ENCODE results near the gene SNN. TPM values are rescaled to one million over a fixed set of nuclear protein-coding genes. Genes with fewer than 3 reads are reported as not detected.
A peak's percentile ranks its signal among the peaks of the same experiment; 100 is the strongest.

SNN gene
- total RNA-seq, 6 experiments from 2014 or later, result 3.5 to 7.9 (median 5.6) TPM

DNA sequence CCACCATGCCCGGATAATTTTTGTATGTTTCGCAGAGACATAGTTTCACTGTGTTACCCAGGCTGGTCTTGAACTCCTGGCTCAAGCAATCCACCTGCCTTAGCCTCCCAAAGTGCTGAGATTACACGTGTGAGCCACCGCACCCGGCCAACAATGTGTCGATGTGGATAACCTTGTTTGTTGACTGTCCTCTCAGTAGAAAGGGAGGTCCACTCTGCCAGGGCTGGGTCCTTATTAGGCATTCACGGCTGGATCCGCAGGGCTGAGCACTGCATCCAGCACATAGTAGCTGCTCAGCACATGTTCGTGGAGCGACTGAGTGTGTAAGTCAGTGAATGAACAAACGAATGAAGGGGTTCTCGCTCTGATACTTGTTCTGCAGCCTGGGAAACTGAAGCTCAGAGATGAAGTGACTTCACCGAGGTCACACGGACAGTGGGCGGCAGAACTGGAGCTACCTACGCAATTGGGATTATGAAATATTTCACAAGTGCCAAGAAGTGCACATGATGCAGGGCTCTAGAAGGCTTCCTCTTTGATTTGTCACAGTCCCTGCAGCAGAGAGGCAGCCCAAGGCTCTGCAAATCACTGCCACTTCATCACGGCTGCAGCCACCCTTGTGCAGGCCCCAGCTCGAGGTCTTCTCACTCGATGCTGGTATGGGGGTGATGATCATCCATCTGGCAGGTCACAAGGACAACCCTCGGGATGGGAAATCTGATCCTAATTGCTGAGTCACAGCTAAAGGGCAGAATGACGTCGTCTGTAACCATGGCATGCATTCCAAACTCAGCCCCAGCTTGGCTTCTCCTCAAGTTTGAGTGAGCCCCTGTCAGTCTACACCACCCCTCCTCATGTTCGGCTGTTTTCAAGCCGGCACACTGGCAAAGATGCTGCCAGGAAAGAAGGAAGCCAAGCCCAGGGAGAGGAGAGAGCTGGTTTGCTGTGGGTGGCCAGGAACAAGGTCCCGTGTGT, 28.0 kb upstream of the SNN start:
- Histone ChIP-seq H3K4me1 (peaks cover 0 to 17% (median 9%) of the 10 kb centered on the region in 4 donors), H3K9me3 (no peaks in the 10 kb centered on the region), H3K4me3 (no peak overlapping the region), H3K27ac (peak overlapping the region; percentile 92 to 97 (median 95)), H3K36me3 (no peaks in the 10 kb centered on the region), H3K27me3 (no peaks in the 10 kb centered on the region)
- peak; percentile 80 to 91 (median 82) for ATAC-seq
- intact Hi-C loops (cut with DNase I), result loop anchor here (5.0 to 10.0 kb wide), 3 partner anchors 108 to 243 kb away; no protein-coding TSS in a partner anchor
- WGBS (ENCODE audit: insufficient coverage, low coverage, low lambda C conversion rate, missing lambda C conversion rate), result 27% methylated on average over 16 of the region's 25 CpGs
- DNase-seq, result peak; percentile 78 to 91 (median 86)
- TF ChIP-seq CTCF (IDR thresholded peaks at IDR 0.05) (no peak), POLR2A (IDR thresholded peaks at IDR 0.05) (peak; percentile 77)

- peak overlapping the region; percentile 92 to 97 (median 95) for H3K27ac ChIP-seq
- H3K27me3 ChIP-seq, result no peaks in the 10 kb centered on the region
- no peaks in the 10 kb centered on the region for H3K36me3 ChIP-seq
- peak in 2 of 3 donors; percentile 61 to 64 for DNase-seq
- TF ChIP-seq POLR2A (IDR thresholded peaks at IDR 0.05), result no peak
- TF ChIP-seq CTCF (IDR thresholded peaks at IDR 0.05), result peak; percentile 84 to 88 (median 88)
- H3K4me3 ChIP-seq, result no peak overlapping the region
- intact Hi-C loops (cut with DNase I), result loop anchor here (5.0 to 10.0 kb wide), 3 partner anchors 109 to 244 kb away; no protein-coding TSS in a partner anchor
- peaks cover 0 to 17% (median 9%) of the 10 kb centered on the region in 4 donors for H3K4me1 ChIP-seq
- ATAC-seq, result peak; percentile 59 to 73 (median 66)
- WGBS (ENCODE audit: insufficient coverage, low coverage, low lambda C conversion rate, missing lambda C conversion rate), result 21% methylated on average over 12 of the region's 20 CpGs
- H3K9me3 ChIP-seq, result no peaks in the 10 kb centered on the region
These were observed 27.1 kb upstream of the SNN start for GRCh38 chr16:11640987-11641817.

DNA sequence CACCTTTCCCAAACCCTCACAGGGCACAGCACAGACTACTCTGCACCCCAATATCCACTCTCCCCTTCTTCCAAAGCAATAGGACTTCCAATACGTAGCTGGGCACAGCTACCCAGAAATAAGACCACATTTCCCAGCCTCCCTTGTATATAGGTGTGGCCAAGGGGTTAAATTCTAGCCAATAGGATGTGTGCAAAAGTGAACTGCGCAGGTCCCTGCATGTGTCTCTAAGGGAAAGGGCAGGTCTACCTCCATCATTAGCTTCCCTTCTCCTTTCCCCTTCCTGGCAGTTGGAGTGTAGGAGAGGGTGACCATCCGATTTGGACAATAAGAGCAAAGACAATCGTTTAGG, 25.5 kb upstream of the SNN start:
- DNase-seq, result no peak
- no peak for TF ChIP-seq CTCF (IDR thresholded peaks at IDR 0.05)
- no peak for TF ChIP-seq POLR2A (IDR thresholded peaks at IDR 0.05)

GRCh38 chr16:11649276-11649675, 19.0 kb upstream of the SNN start:
- ATAC-seq, result no peak
- intact Hi-C loops (cut with DNase I), result loop anchor here in 1 of 2 donors (10.0 kb wide), 1 partner anchor 244 kb away; no protein-coding TSS in a partner anchor

More for the DNA sequence above, 25.5 kb upstream of the SNN start:
- Histone ChIP-seq H3K9me3 (no peaks in the 10 kb centered on the region), H3K27me3 (no peaks in the 10 kb centered on the region), H3K27ac (no peak overlapping the region), H3K4me1 (peaks cover 0 to 17% (median 9%) of the 10 kb centered on the region in 4 donors), H3K36me3 (no peaks in the 10 kb centered on the region), H3K4me3 (no peak overlapping the region)
- WGBS (ENCODE audit: insufficient coverage, low coverage, low lambda C conversion rate, missing lambda C conversion rate), result 48% methylated on average over 3 of the region's 4 CpGs
- ATAC-seq, result no peak
- intact Hi-C loops (cut with DNase I), result loop anchor here (5.0 to 10.0 kb wide), 3 partner anchors 110 to 245 kb away; no protein-coding TSS in a partner anchor

More at GRCh38 chr16:11649276-11649675, 19.0 kb upstream of the SNN start:
- Histone ChIP-seq H3K27ac (no peak overlapping the region), H3K9me3 (no peaks in the 10 kb centered on the region), H3K4me1 (no peaks in the 10 kb centered on the region), H3K27me3 (no peaks in the 10 kb centered on the region), H3K4me3 (no peak overlapping the region), H3K36me3 (no peaks in the 10 kb centered on the region)
- no peak for DNase-seq
- WGBS (ENCODE audit: insufficient coverage, low coverage, low lambda C conversion rate, missing lambda C conversion rate), result 69% methylated on average over 7 of the region's 7 CpGs
- TF ChIP-seq CTCF (IDR thresholded peaks at IDR 0.05), result no peak
- no peak for TF ChIP-seq POLR2A (IDR thresholded peaks at IDR 0.05)
